ENCODE data around the gene RLN1. TPM values are rescaled to one million over a fixed set of nuclear protein-coding genes. Genes with fewer than 3 reads are reported as not detected.
A peak's percentile ranks its signal among the peaks of the same experiment; 100 is the strongest.
"Not testable (repeated sequence)": the region's sequence is repeated elsewhere in the genome, so short reads cannot be mapped to it uniquely, and the experiment has no call there.

Gene RLN1
- total RNA-seq, 2 donors from 2014 or later: 1.1 to 105 TPM

DNA sequence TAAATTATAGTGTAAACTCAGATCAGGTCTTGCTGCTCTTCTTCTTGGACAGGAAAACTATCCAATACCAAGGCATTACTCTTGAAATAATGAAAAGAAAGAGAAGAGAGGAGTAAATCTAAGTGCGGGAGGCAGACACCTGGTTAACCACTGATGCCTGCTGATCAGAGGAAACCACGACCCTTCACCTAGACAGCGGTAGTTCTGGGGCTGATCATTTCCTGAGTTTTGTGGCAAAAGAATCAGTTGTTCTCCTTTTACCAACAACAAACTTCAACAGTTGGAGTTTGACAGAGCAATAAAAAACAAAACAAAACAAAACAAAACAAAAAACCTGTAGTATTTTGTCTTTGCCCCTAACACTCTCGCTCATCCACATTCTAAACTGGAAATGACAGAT is 3.0 kb downstream of the RLN1 start:
- H3K27me3 ChIP-seq (replicated peaks; ENCODE audit: insufficient read depth): no peaks in the 10 kb centered on the region
- no peak overlapping the region for H3K27ac ChIP-seq
- intact Hi-C loops (cut with DNase I): no loop called here
- no peak for TF ChIP-seq POLR2AphosphoS5 (IDR thresholded peaks at IDR 0.05)
- TF ChIP-seq, protein P1, sequence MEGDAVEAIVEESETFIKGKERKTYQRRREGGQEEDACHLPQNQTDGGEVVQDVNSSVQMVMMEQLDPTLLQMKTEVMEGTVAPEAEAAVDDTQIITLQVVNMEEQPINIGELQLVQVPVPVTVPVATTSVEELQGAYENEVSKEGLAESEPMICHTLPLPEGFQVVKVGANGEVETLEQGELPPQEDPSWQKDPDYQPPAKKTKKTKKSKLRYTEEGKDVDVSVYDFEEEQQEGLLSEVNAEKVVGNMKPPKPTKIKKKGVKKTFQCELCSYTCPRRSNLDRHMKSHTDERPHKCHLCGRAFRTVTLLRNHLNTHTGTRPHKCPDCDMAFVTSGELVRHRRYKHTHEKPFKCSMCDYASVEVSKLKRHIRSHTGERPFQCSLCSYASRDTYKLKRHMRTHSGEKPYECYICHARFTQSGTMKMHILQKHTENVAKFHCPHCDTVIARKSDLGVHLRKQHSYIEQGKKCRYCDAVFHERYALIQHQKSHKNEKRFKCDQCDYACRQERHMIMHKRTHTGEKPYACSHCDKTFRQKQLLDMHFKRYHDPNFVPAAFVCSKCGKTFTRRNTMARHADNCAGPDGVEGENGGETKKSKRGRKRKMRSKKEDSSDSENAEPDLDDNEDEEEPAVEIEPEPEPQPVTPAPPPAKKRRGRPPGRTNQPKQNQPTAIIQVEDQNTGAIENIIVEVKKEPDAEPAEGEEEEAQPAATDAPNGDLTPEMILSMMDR (IDR thresholded peaks at IDR 0.05): no peak
- no peak for TF ChIP-seq POLR2A (IDR thresholded peaks at IDR 0.05)
- H3K4me3 ChIP-seq: no peak overlapping the region
- WGBS: 76% methylated on average over 4 of the region's 4 CpGs
- no peak for DNase-seq (ENCODE audit: low spot score)
- H3K9me3 ChIP-seq: no peaks in the 10 kb centered on the region
- H3K4me1 ChIP-seq (replicated peaks): no peaks in the 10 kb centered on the region
- H3K36me3 ChIP-seq: no peaks in the 10 kb centered on the region

DNA sequence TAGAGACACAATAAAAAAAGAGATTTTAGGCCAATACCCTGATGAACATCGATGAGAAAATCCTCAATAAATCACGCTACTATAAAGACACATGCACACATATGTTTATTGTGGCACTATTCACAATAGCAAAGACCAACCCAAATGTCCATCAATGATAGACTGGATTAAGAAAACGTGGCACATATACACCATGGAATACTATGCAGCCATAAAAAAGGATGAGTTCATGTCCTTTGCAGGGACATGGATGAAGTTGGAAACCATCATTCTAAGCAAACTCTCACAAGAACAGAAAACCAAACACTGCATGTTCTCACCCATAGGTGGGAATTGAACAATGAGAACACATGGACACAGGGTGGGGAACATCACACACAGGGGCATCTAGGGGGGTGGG is 8.4 kb downstream of the RLN1 start:
- 92% methylated on average over 3 of the region's 3 CpGs for WGBS
- not testable (repeated sequence) for H3K27ac ChIP-seq; DNase-seq (ENCODE audit: low spot score)

DNA sequence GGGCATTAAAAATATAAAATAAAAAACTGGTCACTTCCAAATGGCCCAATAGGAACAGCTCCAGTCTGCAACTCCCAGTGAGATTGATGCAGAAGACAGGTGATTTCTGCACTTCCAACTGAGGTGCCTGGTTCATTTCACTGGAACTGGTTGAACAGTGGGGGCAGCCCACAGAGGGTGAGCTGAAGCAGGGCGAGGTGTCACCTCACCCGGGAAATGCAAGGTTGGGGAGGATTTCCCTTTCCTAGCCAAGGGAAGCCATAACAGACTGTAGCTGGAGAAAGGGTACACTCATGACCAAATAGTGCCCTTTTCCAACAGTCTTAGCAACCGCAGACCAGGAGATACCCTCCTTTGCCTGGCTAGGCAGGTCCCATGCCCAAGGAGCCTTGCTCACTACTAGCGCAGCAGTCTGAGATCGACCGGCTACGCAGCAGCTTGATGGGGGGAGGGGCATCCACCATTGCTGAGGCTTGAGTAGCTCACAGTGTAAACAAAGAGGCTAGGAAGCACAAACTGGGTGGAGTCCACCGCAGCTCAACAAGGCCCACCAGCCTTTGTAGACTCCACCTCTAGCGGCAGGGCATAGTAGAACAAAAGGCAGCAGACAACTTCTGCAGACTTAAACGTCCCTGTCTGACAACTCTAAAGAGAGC is 12.7 kb downstream of the RLN1 start:
- no peaks in the 10 kb centered on the region for H3K9me3 ChIP-seq
- no peaks in the 10 kb centered on the region for H3K36me3 ChIP-seq
- intact Hi-C loops (cut with DNase I): no loop called here
- no peaks in the 10 kb centered on the region for H3K4me1 ChIP-seq (replicated peaks)
- no peaks in the 10 kb centered on the region for H3K27me3 ChIP-seq (replicated peaks; ENCODE audit: insufficient read depth)
- no peak overlapping the region for H3K27ac ChIP-seq
- TF ChIP-seq POLR2A (IDR thresholded peaks at IDR 0.05) (no peak), POLR2AphosphoS5 (IDR thresholded peaks at IDR 0.05) (no peak)
- TF ChIP-seq, protein P1 (IDR thresholded peaks at IDR 0.05): no peak
- DNase-seq (ENCODE audit: low spot score): peak; percentile 7
- H3K4me3 ChIP-seq: no peak overlapping the region
- WGBS: 44% methylated on average over 10 of the region's 10 CpGs

More for the DNA sequence above, 8.4 kb downstream of the RLN1 start:
- H3K4me1 ChIP-seq (replicated peaks); intact Hi-C loops (cut with DNase I); H3K4me3 ChIP-seq; H3K9me3 ChIP-seq; H3K36me3 ChIP-seq; H3K27me3 ChIP-seq (replicated peaks; ENCODE audit: insufficient read depth): not testable (repeated sequence)

DNA sequence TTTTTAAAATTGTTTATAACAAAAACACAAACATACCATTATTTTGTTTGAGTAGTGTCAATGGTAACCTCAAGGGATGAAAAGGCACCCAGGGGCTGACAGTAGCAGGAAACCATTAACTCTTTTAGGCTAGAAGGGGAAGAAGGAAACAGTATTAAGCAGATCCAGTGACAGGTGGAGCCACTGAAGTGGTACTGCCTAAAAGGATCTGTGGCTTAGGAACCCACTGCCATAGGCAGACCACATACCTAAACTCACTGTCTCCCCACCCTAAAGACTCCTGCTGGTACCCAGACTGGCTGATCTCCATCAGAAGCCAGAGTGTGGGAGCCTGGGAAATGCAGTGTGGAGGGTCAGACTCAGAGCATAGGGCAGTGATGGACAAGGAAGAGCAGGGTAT is 13.5 kb downstream of the RLN1 start:
- Histone ChIP-seq H3K4me3 (no peak overlapping the region), H3K9me3 (no peaks in the 10 kb centered on the region), H3K4me1 (replicated peaks) (no peaks in the 10 kb centered on the region), H3K36me3 (no peaks in the 10 kb centered on the region), H3K27ac (no peak overlapping the region), H3K27me3 (replicated peaks; ENCODE audit: insufficient read depth) (no peaks in the 10 kb centered on the region)
- DNase-seq (ENCODE audit: low spot score): no peak
- intact Hi-C loops (cut with DNase I): no loop called here
- TF ChIP-seq POLR2AphosphoS5 (IDR thresholded peaks at IDR 0.05) (no peak), POLR2A (IDR thresholded peaks at IDR 0.05) (no peak)
- TF ChIP-seq, protein P1 (IDR thresholded peaks at IDR 0.05): no peak

DNA sequence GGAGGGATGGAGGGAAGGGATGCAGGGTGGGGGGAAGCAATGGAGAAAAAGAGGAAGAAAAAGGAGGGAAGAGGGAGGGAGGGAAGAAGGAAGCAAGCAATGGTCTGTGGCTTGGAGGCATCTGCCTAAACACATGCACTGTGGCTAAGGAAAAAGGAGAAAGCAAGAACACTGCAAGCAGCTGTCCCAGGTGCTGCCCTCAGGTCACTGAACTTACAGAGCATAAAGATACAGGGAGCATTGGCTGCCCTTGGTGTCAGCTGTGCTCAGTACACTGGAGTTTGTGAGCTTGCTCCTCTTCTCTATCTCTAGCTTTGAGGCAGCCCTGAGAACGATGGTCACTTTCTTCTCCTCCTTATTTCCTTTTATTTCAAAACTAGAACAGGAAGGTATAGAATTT is 18.1 kb downstream of the RLN1 start:
- intact Hi-C loops (cut with DNase I); H3K27ac ChIP-seq; H3K4me3 ChIP-seq; DNase-seq (ENCODE audit: low spot score); H3K36me3 ChIP-seq; H3K9me3 ChIP-seq; H3K4me1 ChIP-seq (replicated peaks); H3K27me3 ChIP-seq (replicated peaks; ENCODE audit: insufficient read depth): not testable (repeated sequence)
- 71% methylated on average over 1 of the region's 1 CpG for WGBS

DNA sequence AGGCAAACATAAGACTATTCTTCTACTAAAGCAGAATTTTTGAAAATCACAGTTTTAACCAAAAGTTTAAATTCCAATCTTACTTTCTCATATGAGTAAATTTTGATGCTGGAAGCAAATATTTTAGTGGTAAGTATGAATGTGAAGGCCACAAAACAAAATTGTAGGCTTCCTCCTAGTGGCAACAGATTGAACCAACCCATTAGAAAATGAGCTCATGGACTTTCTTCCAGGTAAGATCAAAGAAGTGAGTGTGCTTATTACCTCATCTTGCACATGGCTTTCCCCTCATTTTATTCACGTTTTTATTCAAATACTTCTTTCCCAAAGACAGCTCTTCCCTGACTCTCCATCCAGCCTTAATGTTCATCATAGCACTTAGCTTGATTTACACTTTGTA is 18.6 kb downstream of the RLN1 start:
- 37% methylated on average over 1 of the region's 1 CpG for WGBS
- no peak overlapping the region for H3K4me3 ChIP-seq

DNA sequence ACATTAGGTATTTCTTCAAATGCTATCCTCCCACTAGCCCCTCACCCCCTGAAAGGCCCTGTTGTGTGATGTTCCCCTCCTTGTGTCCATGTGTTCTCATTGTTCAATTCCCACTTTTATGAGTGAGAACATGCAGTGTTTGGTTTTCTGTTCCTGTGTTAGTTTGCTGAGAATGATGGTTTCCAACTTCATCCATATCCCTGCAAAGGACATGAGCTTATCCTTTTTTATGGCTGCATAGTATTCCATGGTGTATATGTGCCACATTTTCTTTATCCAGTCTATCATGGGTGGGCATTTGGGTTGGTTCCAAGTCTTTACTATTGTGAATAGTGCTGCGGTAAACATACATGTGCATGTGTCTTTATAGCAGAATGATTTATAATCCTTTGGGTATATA is 23.3 kb downstream of the RLN1 start:
- H3K4me1 ChIP-seq (replicated peaks); intact Hi-C loops (cut with DNase I); H3K4me3 ChIP-seq; H3K36me3 ChIP-seq; DNase-seq (ENCODE audit: low spot score); H3K9me3 ChIP-seq; H3K27me3 ChIP-seq (replicated peaks; ENCODE audit: insufficient read depth); H3K27ac ChIP-seq: not testable (repeated sequence)
- 94% methylated on average over 1 of the region's 1 CpG for WGBS

More for the DNA sequence above, 18.6 kb downstream of the RLN1 start:
- H3K9me3 ChIP-seq: no peaks in the 10 kb centered on the region
- H3K27ac ChIP-seq: no peak overlapping the region
- DNase-seq (ENCODE audit: low spot score): no peak
- H3K27me3 ChIP-seq (replicated peaks; ENCODE audit: insufficient read depth): no peaks in the 10 kb centered on the region
- TF ChIP-seq POLR2AphosphoS5 (IDR thresholded peaks at IDR 0.05) (no peak), POLR2A (IDR thresholded peaks at IDR 0.05) (no peak)
- TF ChIP-seq, protein P1 (IDR thresholded peaks at IDR 0.05): peak in 1 of 4 experiments; percentile 9
- no peaks in the 10 kb centered on the region for H3K4me1 ChIP-seq (replicated peaks)
- intact Hi-C loops (cut with DNase I): no loop called here
- no peaks in the 10 kb centered on the region for H3K36me3 ChIP-seq

All from prostate gland (tissue), 2 donors.